ENCODE results near the gene PRICKLE1.

The PRICKLE1 gene

GRCh38 chr12:42589465-42590329, at the start of gene PRICKLE1:
Gene PRICKLE1, minus strand, starts transcription at chr12:42589746. Its CDS starts 117,230 bp downstream, at chr12:42472516.
- DNase-seq, result no peak

- DNase-seq, result no peak
Measured at GRCh38 chr12:42638697-42639096, 49.2 kb upstream of the PRICKLE1 start.

- DNase-seq, result no peak
Measured at GRCh38 chr12:42638011-42638410, 48.5 kb upstream of the PRICKLE1 start.

- DNase-seq, result no peak
Measured at GRCh38 chr12:42636993-42637392, 47.4 kb upstream of the PRICKLE1 start.

GRCh38 chr12:42633594-42633993, 44.0 kb upstream of the PRICKLE1 start:
- no peak for DNase-seq

GRCh38 chr12:42631513-42631912, 42.0 kb upstream of the PRICKLE1 start:
- DNase-seq, result no peak

GRCh38 chr12:42630314-42630713, 40.8 kb upstream of the PRICKLE1 start:
- DNase-seq, result no peak

GRCh38 chr12:42627151-42627550, 37.6 kb upstream of the PRICKLE1 start:
- DNase-seq, result no peak

GRCh38 chr12:42625611-42626010, 36.1 kb upstream of the PRICKLE1 start:
- DNase-seq, result no peak

- DNase-seq, result no peak
Measured at GRCh38 chr12:42617622-42618021, 28.1 kb upstream of the PRICKLE1 start.

GRCh38 chr12:42615006-42615405, 25.5 kb upstream of the PRICKLE1 start:
- DNase-seq, result no peak

GRCh38 chr12:42612231-42612613, 22.7 kb upstream of the PRICKLE1 start:
- no peak for DNase-seq

GRCh38 chr12:42611571-42612230, 22.2 kb upstream of the PRICKLE1 start:
- no peak for DNase-seq

GRCh38 chr12:42609605-42610004, 20.1 kb upstream of the PRICKLE1 start:
- no peak for DNase-seq

- no peak for DNase-seq
Measured at GRCh38 chr12:42608196-42608825, 18.8 kb upstream of the PRICKLE1 start.

- no peak for DNase-seq
Measured at GRCh38 chr12:42607584-42608058, 18.1 kb upstream of the PRICKLE1 start.

- DNase-seq, result no peak
Measured at GRCh38 chr12:42606471-42606870, 16.9 kb upstream of the PRICKLE1 start.

GRCh38 chr12:42605685-42606084, 16.1 kb upstream of the PRICKLE1 start:
- DNase-seq, result no peak

GRCh38 chr12:42603246-42603990, 13.9 kb upstream of the PRICKLE1 start:
- DNase-seq, result no peak

GRCh38 chr12:42593874-42594273, 4.3 kb upstream of the PRICKLE1 start:
- DNase-seq, result no peak

GRCh38 chr12:42590330-42590934, 886 bp upstream of the PRICKLE1 start:
- no peak for DNase-seq
